HCT116 (cell line): ENCODE data around the gene BNIP1. TPM values are rescaled to one million over a fixed set of nuclear protein-coding genes. Genes with fewer than 3 reads are reported as not detected.

ENCODE experiments used
- total RNA-seq: library from RNA; stranded (reverse); gene quantifications from one replicate; pipeline ENCODE4 v1.2.1, GENCODE V29; 2021; ENCODE audit not compliant: unreplicated experiment

Gene BNIP1
- total RNA-seq, 1 experiment from 2014 or later, result 18.6 TPM

Other genes starting within 250 kb of the BNIP1 start
- 58.3 TPM for gene RPL26L1, start 185.1 kb upstream of the BNIP1 start, total RNA-seq
- 84.6 TPM for gene ATP6V0E1, start 160.8 kb upstream of the BNIP1 start, total RNA-seq
- gene CREBRF, start 88.2 kb upstream of the BNIP1 start, total RNA-seq, result 7.7 TPM
- gene NKX2-5, start 90.7 kb downstream of the BNIP1 start, total RNA-seq, result not detected
- 97.3 TPM for gene STC2, start 183.9 kb downstream of the BNIP1 start, total RNA-seq